ENCODE measurements around the gene CPN1. TPM values are rescaled to one million over a fixed set of nuclear protein-coding genes. Genes with fewer than 3 reads are reported as not detected.

The CPN1 gene
- total and polyA plus RNA-seq, 2 donors (not counting 3 experiments of a cell fraction or from before 2014, with no cell fraction given) = not detected

DNA sequence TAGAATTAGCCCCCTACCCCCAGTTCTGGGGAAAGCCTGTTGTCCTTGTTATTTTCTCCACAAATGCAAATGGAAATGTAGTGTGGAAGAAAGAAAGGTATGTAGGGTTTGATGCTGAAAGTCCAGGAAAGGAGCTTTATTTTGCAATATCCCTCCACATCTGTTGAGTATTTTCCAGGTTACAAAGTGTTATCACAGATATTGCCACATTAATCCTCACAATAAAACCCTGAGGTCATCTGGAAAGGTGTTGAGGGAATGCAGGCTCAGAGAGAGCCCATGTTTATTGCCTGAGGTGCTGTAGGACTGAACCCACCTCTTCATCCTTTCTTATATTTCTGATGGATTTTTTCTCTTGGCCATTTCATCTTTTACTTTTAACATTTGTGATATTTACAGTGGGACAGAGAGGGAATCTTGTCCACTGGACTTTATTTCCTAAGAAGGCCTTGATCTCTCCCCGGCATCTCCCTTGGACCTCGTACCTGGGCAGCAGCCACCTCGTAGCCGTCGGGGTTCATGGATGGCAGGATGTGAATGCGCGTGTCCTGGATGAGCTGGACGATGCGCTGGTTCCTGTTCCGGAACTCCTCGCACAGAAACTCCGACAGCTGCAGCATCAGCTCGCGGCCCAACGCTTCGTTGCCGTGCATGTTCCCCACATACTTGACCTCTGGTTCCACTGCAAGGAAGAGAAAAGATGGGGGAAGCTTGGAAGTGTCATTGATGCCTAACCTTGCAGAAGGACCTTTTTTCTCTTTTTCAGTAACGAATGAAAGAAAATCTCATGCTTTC, 6.0 kb downstream of the CPN1 start:
- FAIRE-seq (no peak), DNase-seq (ENCODE audit: low read depth, low spot score) (no peak)
- no TSS peak for BruUV-seq (replicated peaks)
- no peak overlapping the region for H3K4me2 ChIP-seq (ENCODE audit: insufficient read depth, low read length)
- H3K27ac ChIP-seq (ENCODE audit: insufficient read depth, low read depth, low read length) = no peak overlapping the region
- intact Hi-C loops (cut with micrococcal nuclease) = no loop called here
- TF ChIP-seq, protein P1, sequence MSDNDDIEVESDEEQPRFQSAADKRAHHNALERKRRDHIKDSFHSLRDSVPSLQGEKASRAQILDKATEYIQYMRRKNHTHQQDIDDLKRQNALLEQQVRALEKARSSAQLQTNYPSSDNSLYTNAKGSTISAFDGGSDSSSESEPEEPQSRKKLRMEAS (IDR thresholded peaks at IDR 0.05; ENCODE audit: insufficient read depth, insufficient read length) = no peak
- TF ChIP-seq, protein P2, sequence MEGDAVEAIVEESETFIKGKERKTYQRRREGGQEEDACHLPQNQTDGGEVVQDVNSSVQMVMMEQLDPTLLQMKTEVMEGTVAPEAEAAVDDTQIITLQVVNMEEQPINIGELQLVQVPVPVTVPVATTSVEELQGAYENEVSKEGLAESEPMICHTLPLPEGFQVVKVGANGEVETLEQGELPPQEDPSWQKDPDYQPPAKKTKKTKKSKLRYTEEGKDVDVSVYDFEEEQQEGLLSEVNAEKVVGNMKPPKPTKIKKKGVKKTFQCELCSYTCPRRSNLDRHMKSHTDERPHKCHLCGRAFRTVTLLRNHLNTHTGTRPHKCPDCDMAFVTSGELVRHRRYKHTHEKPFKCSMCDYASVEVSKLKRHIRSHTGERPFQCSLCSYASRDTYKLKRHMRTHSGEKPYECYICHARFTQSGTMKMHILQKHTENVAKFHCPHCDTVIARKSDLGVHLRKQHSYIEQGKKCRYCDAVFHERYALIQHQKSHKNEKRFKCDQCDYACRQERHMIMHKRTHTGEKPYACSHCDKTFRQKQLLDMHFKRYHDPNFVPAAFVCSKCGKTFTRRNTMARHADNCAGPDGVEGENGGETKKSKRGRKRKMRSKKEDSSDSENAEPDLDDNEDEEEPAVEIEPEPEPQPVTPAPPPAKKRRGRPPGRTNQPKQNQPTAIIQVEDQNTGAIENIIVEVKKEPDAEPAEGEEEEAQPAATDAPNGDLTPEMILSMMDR (IDR thresholded peaks at IDR 0.05; ENCODE audit: extremely low read depth in 1 of 2, insufficient read depth in 1 of 2, low read depth in 1 of 2, low read length in 2 of 2) = no peak
- TF ChIP-seq GATA2 (IDR thresholded peaks at IDR 0.05; ENCODE audit: insufficient read depth, insufficient read length, low read depth, low read length) = no peak
- H3K4me3 ChIP-seq (replicated peaks in 1 of 3; ENCODE audit: insufficient read depth in 1 of 3, low read depth in 1 of 3, low read length in 3 of 3) = no peak overlapping the region
- H3K36me3 ChIP-seq (ENCODE audit: control insufficient read depth in 2 of 2, extremely low read depth in 1 of 2, insufficient read depth in 2 of 2, low read length in 2 of 2) = no peaks in the 10 kb centered on the region
- no peaks in the 10 kb centered on the region for H3K9me1 ChIP-seq (replicated peaks; ENCODE audit: control insufficient read depth, extremely low read depth, insufficient read depth, low read length)
- ChIA-PET POLR2A (no interaction called here), CTCF (no interaction called here)
- H3K4me1 ChIP-seq (ENCODE audit: control insufficient read depth, extremely low read depth, insufficient read depth, low read length) = no peaks in the 10 kb centered on the region
- H4K20me1 ChIP-seq (replicated peaks; ENCODE audit: control insufficient read depth, extremely low read depth, insufficient read depth, low read length) = no peaks in the 10 kb centered on the region
- H3K9me3 ChIP-seq (replicated peaks; ENCODE audit: control insufficient read depth, insufficient read depth, low read length) = no peaks in the 10 kb centered on the region
- no peaks in the 10 kb centered on the region for H3K79me2 ChIP-seq (ENCODE audit: control insufficient read depth, insufficient read depth, low read length)
- no peak overlapping the region for H3K9ac ChIP-seq (replicated peaks; ENCODE audit: extremely low read depth, insufficient read depth, low read length)
- peaks cover 2 to 5% of the 10 kb centered on the region in 2 experiments for H3K27me3 ChIP-seq (ENCODE audit: control insufficient read depth in 2 of 2, insufficient read depth in 2 of 2, low read length in 2 of 2)
- dilution Hi-C loops (cut with MboI; ENCODE audit: extremely low pct_ligation_motif_present, low sequenced_read_pairs) = no loop called here
- H2AFZ ChIP-seq (ENCODE audit: low read depth, low read length) = no peak overlapping the region

DNA sequence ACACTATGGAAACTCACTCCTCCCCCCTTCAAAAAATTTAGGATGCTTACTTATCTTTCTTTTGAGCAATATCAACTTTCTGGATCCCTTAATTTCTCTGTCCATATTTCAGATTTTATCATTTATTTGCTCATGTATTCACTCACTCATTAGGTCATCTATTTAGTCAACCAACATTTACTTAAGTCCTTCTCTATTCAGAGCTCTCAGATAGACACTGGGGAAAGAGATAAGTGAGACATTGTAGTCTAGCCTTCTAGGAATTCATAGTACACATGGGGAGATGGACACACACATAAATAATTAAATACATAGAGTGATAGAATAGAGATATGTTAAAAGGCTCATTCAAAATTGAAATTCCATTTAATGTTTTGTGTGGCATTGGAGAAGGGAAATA, 9.2 kb downstream of the CPN1 start:
- Histone ChIP-seq H3K27ac (ENCODE audit: insufficient read depth, low read depth, low read length) (no peak overlapping the region), H3K4me3 (replicated peaks in 1 of 3; ENCODE audit: insufficient read depth in 1 of 3, low read depth in 1 of 3, low read length in 3 of 3) (no peak overlapping the region), H3K79me2 (ENCODE audit: control insufficient read depth, insufficient read depth, low read length) (no peaks in the 10 kb centered on the region), H3K36me3 (ENCODE audit: control insufficient read depth in 2 of 2, extremely low read depth in 1 of 2, insufficient read depth in 2 of 2, low read length in 2 of 2) (no peaks in the 10 kb centered on the region), H4K20me1 (replicated peaks; ENCODE audit: control insufficient read depth, extremely low read depth, insufficient read depth, low read length) (no peaks in the 10 kb centered on the region), H3K9me1 (replicated peaks; ENCODE audit: control insufficient read depth, extremely low read depth, insufficient read depth, low read length) (no peaks in the 10 kb centered on the region), H3K4me1 (ENCODE audit: control insufficient read depth, extremely low read depth, insufficient read depth, low read length) (no peaks in the 10 kb centered on the region), H3K9ac (replicated peaks; ENCODE audit: extremely low read depth, insufficient read depth, low read length) (no peak overlapping the region), H2AFZ (ENCODE audit: low read depth, low read length) (no peak overlapping the region), H3K9me3 (replicated peaks; ENCODE audit: control insufficient read depth, insufficient read depth, low read length) (no peaks in the 10 kb centered on the region), H3K4me2 (ENCODE audit: insufficient read depth, low read length) (no peak overlapping the region), H3K27me3 (ENCODE audit: control insufficient read depth in 2 of 2, insufficient read depth in 2 of 2, low read length in 2 of 2) (peaks cover 0 to 2% of the 10 kb centered on the region in 2 experiments)
- TF ChIP-seq EZH2 (IDR thresholded peaks at IDR 0.05; ENCODE audit: borderline replicate concordance, low read depth, low read length, severe bottlenecking) (no peak), POLR2AphosphoS5 (IDR thresholded peaks at IDR 0.05; ENCODE audit: insufficient read depth, low read depth, low read length) (no peak), MYC (IDR thresholded peaks at IDR 0.05; ENCODE audit: low read depth, low read length) (no peak), POLR2A (IDR thresholded peaks at IDR 0.05; ENCODE audit: low read depth, low read length) (no peak)
- TF ChIP-seq, protein P1 (IDR thresholded peaks at IDR 0.05; ENCODE audit: insufficient read depth, insufficient read length) = no peak
- TF ChIP-seq, protein P2 (IDR thresholded peaks at IDR 0.05; ENCODE audit: extremely low read depth in 1 of 2, insufficient read depth in 1 of 2, low read depth in 1 of 2, low read length in 2 of 2) = no peak
- POLR2A ChIA-PET = no interaction called here
- DNase-seq (ENCODE audit: low read depth, low spot score) = no peak
- dilution Hi-C loops (cut with MboI; ENCODE audit: extremely low pct_ligation_motif_present, low sequenced_read_pairs) = no loop called here
- CTCF ChIA-PET = interaction anchor here (1.1 kb wide), 1 partner anchor 27 kb away, joined by 3 read pairs; no protein-coding TSS in a partner anchor
- intact Hi-C loops (cut with micrococcal nuclease) = no loop called here
- no TSS peak for BruUV-seq (replicated peaks)
- FAIRE-seq = no peak
